Stimulated activated CD4-positive, alpha-beta T cell treated with anti-CD3 and anti-CD28 coated beads, Interleukin-12 subunit alpha, Interleukin-12 subunit beta, amount 100 ng/mL, for 48 hours (primary cell): ENCODE measurements around the gene ENOPH1.

Experiments
- DNase-seq, 3 donors: peaks; one replicate each; pipeline ENCODE4 v3.0.0-alpha.2; 2020; ENCODE audit warnings: low read depth in 2 of 3, low spot score in 1 of 3

Gene ENOPH1

GRCh38 chr4:82428526-82428968 is 1.8 kb upstream of the ENOPH1 start:
- DNase-seq: no peak

GRCh38 chr4:82428969-82429727 is 1.2 kb upstream of the ENOPH1 start:
- DNase-seq: peak; percentile 89 to 90 (median 89)

- no peak for DNase-seq
Observed at GRCh38 chr4:82429728-82430192, 630 bp upstream of the ENOPH1 start.

GRCh38 chr4:82430964-82431745 is 765 bp downstream of the ENOPH1 start:
- no peak for DNase-seq

GRCh38 chr4:82431831-82432230 is 1.4 kb downstream of the ENOPH1 start:
- DNase-seq: no peak

- no peak for DNase-seq
Observed at GRCh38 chr4:82432596-82432995, 2.2 kb downstream of the ENOPH1 start.

GRCh38 chr4:82433791-82434190 is 3.4 kb downstream of the ENOPH1 start:
- peak in 1 of 3 donors; percentile 25 for DNase-seq

- DNase-seq: no peak
Observed at GRCh38 chr4:82434949-82435348, 4.6 kb downstream of the ENOPH1 start.

- DNase-seq: no peak
Observed at GRCh38 chr4:82436130-82436529, 5.7 kb downstream of the ENOPH1 start.

- no peak for DNase-seq
Observed at GRCh38 chr4:82436780-82437179, 6.4 kb downstream of the ENOPH1 start.

GRCh38 chr4:82437285-82438005 is 7.1 kb downstream of the ENOPH1 start:
- DNase-seq: no peak

- DNase-seq: no peak
Observed at GRCh38 chr4:82439088-82439487, 8.7 kb downstream of the ENOPH1 start.

GRCh38 chr4:82447886-82448285 is 17.5 kb downstream of the ENOPH1 start:
- no peak for DNase-seq

GRCh38 chr4:82450966-82451755 is 20.8 kb downstream of the ENOPH1 start:
- DNase-seq: no peak

- DNase-seq: no peak
Observed at GRCh38 chr4:82452026-82452425, 21.6 kb downstream of the ENOPH1 start.

GRCh38 chr4:82457266-82457665 is 26.9 kb downstream of the ENOPH1 start:
- DNase-seq: no peak

- DNase-seq: no peak
Observed at GRCh38 chr4:82458729-82459128, 28.3 kb downstream of the ENOPH1 start.

GRCh38 chr4:82461710-82462109 is 31.3 kb downstream of the ENOPH1 start:
- no peak for DNase-seq

GRCh38 chr4:82462415-82462831 is 32.0 kb downstream of the ENOPH1 start:
- peak; percentile 72 to 90 (median 78) for DNase-seq

- no peak for DNase-seq
Observed at GRCh38 chr4:82463221-82463620, 32.8 kb downstream of the ENOPH1 start.

GRCh38 chr4:82467471-82467870 is 37.1 kb downstream of the ENOPH1 start:
- no peak for DNase-seq
